Transverse colon (tissue), 4 donors: ENCODE measurements around the gene CASP5. TPM values are rescaled to one million over a fixed set of nuclear protein-coding genes. Genes with fewer than 3 reads are reported as not detected.
"Not testable (repeated sequence)": the region's sequence is repeated elsewhere in the genome, so short reads cannot be mapped to it uniquely, and the experiment has no call there.

Experiments used
- DNase-seq: peaks from one replicate; pipeline ENCODE4 v3.0.0-alpha.2; 2019
- H3K27ac ChIP-seq, 4 donors: fragments of 200-600 bp; sonication (generic); 2 replicates each; pipeline ENCODE4 v1.5.1; 2016 to 2018; ENCODE audit warnings: inconsistent platforms in 4 of 4
- H3K27me3 ChIP-seq: fragments of 200-600 bp; sonication (generic); 2 replicates; pipeline ENCODE4 v1.5.1; 2017; ENCODE audit warnings: inconsistent platforms
- H3K36me3 ChIP-seq, 4 donors: fragments of 200-600 bp; sonication (generic); 2 replicates each; pipeline ENCODE4 v1.5.1; 2017 to 2019; ENCODE audit warnings: inconsistent platforms in 4 of 4
- H3K4me1 ChIP-seq, 4 donors: fragments of 200-600 bp; sonication (generic); 2 replicates each; pipeline ENCODE4 v1.5.1; 2017 to 2020; ENCODE audit warnings: inconsistent platforms in 4 of 4
- H3K4me3 ChIP-seq, 4 donors: fragments of 200-600 bp; sonication (generic); 1 replicate in 1 of 4; 2 replicates in 3 of 4; pipeline versions ENCODE4 v1.5.1 to v1.6.1; 2017 to 2019; ENCODE audit warnings: inconsistent platforms in 4 of 4
- H3K9me3 ChIP-seq, 2 donors: fragments of 200-600 bp; sonication (generic); 2 replicates each; pipeline ENCODE4 v1.5.1; 2017 to 2019; ENCODE audit warnings: inconsistent platforms in 2 of 2
- EP300 ChIP-seq: sonication (generic); formaldehyde crosslinking; IDR thresholded peaks from one replicate; pipeline ENCODE4 v1.6.1; 2017; ENCODE audit warnings: antibody characterized with exemption, low read depth
- POLR2A ChIP-seq: fragments of 450-650 bp; IDR thresholded peaks from one replicate; pipeline ENCODE4 v1.6.1; 2016; ENCODE audit warnings: antibody characterized with exemption, mild to moderate bottlenecking, moderate library complexity
- POLR2AphosphoS5 ChIP-seq, 3 donors: sonication (generic); formaldehyde crosslinking; IDR thresholded peaks; one replicate each; pipeline ENCODE4 v1.6.1; 2016; ENCODE audit warnings: antibody characterized with exemption in 3 of 3
- WGBS, 2 donors: methylation state at CpG; one replicate each; pipeline ENCODE4 v1.1.5; 2018; ENCODE audit warnings: low coverage in 1 of 2; 5-methylcytosine and 5-hydroxymethylcytosine counted together
- in situ Hi-C, 4 donors: fragments of 200-750 bp; cut with MboI; loops; one replicate each; pipeline versions ENCODE4 v1.15.0 to v1.15.1; 2017; ENCODE audit warnings: low sequenced_read_pairs in 3 of 4, low pct_ligation_motif_present in 1 of 4, low pct_unique_long_range_greater_than_20kb in 1 of 4
- intact Hi-C: fragments of 100-400 bp; cut with DNase I; formaldehyde crosslinking; loops from one replicate; pipeline ENCODE4 v1.15.1; 2023; ENCODE audit warnings: low total_unique reads
- total RNA-seq, 4 donors: library from RNA; depleted of rRNA; stranded (reverse); fragments of >200 nt; gene quantifications; one replicate each; pipeline ENCODE4 v1.1.0, GENCODE V29; 2016
- TF ChIP-seq, protein P1 (sequence below), 5 experiments: fragments of 200-600 bp in 3 of 5; fragments of 450-650 bp in 2 of 5; sonication (generic) in 3 of 5; IDR thresholded peaks; 1 replicate in 2 of 5; 2 replicates in 3 of 5; pipeline ENCODE4 v1.5.1; 2016 to 2017; ENCODE audit warnings: antibody characterized with exemption in 5 of 5, inconsistent platforms in 3 of 5, mild to moderate bottlenecking in 2 of 5, moderate library complexity in 1 of 5

Gene CASP5
- total RNA-seq, 4 donors from 2014 or later, result 27.2 to 63.1 (median 38.0) TPM

DNA sequence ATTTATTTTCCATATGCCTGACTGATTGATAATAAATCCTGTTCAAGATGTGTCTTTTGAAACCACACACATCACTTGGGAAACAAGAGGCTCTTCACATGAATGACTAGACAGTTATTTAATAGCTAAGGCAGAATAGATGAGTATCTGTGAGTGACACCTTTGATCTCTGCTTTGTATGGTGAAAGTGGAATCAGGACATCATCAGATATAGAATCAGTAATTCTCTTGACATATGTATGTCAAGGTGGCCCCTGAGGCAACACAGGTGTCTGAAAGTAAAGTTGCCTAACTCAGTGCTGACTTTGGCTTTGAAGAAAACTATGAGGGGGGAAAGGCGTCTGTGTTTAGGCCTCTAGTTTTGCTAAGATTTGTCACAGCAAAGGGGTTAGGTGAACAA lies 43.1 kb downstream of the CASP5 start:
- no peak for TF ChIP-seq POLR2A
- TF ChIP-seq POLR2AphosphoS5 (IDR thresholded peaks at IDR 0.05), result no peak
- TF ChIP-seq, protein P1, sequence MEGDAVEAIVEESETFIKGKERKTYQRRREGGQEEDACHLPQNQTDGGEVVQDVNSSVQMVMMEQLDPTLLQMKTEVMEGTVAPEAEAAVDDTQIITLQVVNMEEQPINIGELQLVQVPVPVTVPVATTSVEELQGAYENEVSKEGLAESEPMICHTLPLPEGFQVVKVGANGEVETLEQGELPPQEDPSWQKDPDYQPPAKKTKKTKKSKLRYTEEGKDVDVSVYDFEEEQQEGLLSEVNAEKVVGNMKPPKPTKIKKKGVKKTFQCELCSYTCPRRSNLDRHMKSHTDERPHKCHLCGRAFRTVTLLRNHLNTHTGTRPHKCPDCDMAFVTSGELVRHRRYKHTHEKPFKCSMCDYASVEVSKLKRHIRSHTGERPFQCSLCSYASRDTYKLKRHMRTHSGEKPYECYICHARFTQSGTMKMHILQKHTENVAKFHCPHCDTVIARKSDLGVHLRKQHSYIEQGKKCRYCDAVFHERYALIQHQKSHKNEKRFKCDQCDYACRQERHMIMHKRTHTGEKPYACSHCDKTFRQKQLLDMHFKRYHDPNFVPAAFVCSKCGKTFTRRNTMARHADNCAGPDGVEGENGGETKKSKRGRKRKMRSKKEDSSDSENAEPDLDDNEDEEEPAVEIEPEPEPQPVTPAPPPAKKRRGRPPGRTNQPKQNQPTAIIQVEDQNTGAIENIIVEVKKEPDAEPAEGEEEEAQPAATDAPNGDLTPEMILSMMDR (IDR thresholded peaks at IDR 0.05), result no peak
- no peak for TF ChIP-seq EP300
- Histone ChIP-seq H3K4me3 (no peak overlapping the region), H3K27me3 (no peaks in the 10 kb centered on the region), H3K4me1 (no peaks in the 10 kb centered on the region), H3K27ac (no peak overlapping the region), H3K36me3 (no peaks in the 10 kb centered on the region), H3K9me3 (no peaks in the 10 kb centered on the region)
- whole genome bisulfite sequencing, 2 donors, result 91% methylated on average over 1 of the region's 1 CpG; no CpG with 5 or more reads in 1 of the 2 donors
- in situ Hi-C loops, result no loop called here
- intact Hi-C loops, result no loop called here
- no peak for DNase-seq

DNA sequence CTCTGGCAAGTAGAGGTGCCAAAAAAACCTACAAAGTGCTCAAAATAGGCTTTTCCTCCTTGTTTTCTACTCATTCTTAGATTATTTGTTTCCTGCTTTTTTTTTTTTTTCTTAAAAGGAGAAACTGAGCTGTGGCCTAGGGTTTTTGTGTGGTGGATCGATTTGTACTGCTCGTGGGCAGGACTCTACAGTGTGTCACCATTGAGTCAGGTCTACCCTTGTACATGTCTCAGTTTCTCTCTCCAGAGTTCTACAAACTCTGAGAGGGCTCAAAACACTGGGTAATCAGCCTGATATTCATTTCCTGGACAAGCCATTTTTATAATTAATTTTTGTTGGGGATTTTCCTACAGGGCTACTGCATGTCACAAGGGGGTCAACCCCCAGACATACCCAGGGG lies 49.4 kb downstream of the CASP5 start:
- intact Hi-C loops (no loop called here), in situ Hi-C loops (no loop called here)
- Histone ChIP-seq H3K27ac (no peak overlapping the region), H3K36me3 (no peaks in the 10 kb centered on the region), H3K27me3 (no peaks in the 10 kb centered on the region), H3K9me3 (peaks cover 0 to 7% of the 10 kb centered on the region in 2 donors), H3K4me1 (peaks cover 4 to 8% (median 5%) of the 10 kb centered on the region in 4 donors), H3K4me3 (no peak overlapping the region)
- WGBS, 2 donors, result 80 to 100% methylated on average over 2 of the region's 2 CpGs
- TF ChIP-seq POLR2A, result no peak
- TF ChIP-seq, protein P1 (IDR thresholded peaks at IDR 0.05), result no peak
- TF ChIP-seq POLR2AphosphoS5 (IDR thresholded peaks at IDR 0.05), result no peak
- DNase-seq, result no peak

- H3K27me3 ChIP-seq, DNase-seq, intact Hi-C loops, H3K36me3 ChIP-seq, H3K4me1 ChIP-seq, H3K27ac ChIP-seq, H3K9me3 ChIP-seq, in situ Hi-C loops, H3K4me3 ChIP-seq: not testable (repeated sequence)
- WGBS, 2 donors, result 98% methylated on average over 8 of the region's 8 CpGs
Measured at GRCh38 chr11:104972924-104973323, 50.0 kb downstream of the CASP5 start.

GRCh38 chr11:104970756-104971155 lies 52.2 kb downstream of the CASP5 start:
- Histone ChIP-seq H3K27me3 (no peaks in the 10 kb centered on the region), H3K36me3 (no peaks in the 10 kb centered on the region), H3K9me3 (peaks cover 0 to 7% of the 10 kb centered on the region in 2 donors), H3K27ac (no peak overlapping the region), H3K4me3 (no peak overlapping the region), H3K4me1 (peaks cover 15 to 25% (median 17%) of the 10 kb centered on the region in 4 donors)
- in situ Hi-C loops, result no loop called here
- intact Hi-C loops, result no loop called here
- no peak for DNase-seq
- TF ChIP-seq POLR2AphosphoS5 (IDR thresholded peaks at IDR 0.05) (no peak), EP300 (no peak), POLR2A (no peak)
- TF ChIP-seq, protein P1 (IDR thresholded peaks at IDR 0.05), result no peak
